HG02970 (cell line): Measurements from ENCODE around the gene BACH2.

Source experiments
- ATAC-seq: cut with Tn5 transposase; IDR thresholded peaks from one replicate; pipeline ENCODE4 v1.9.1; 2021; ENCODE audit warnings: mild to moderate bottlenecking, moderate library complexity, moderate number of reproducible peaks; ENCODE audit not compliant: unreplicated experiment, low FRiP score

The BACH2 gene

GRCh38 chr6:90303039-90303438, 6.4 kb upstream of the BACH2 start:
- no peak for ATAC-seq

GRCh38 chr6:90302320-90302719, 5.7 kb upstream of the BACH2 start:
- ATAC-seq = no peak

GRCh38 chr6:90301816-90302215, 5.2 kb upstream of the BACH2 start:
- no peak for ATAC-seq

GRCh38 chr6:90298459-90299053, 1.9 kb upstream of the BACH2 start:
- ATAC-seq = no peak

GRCh38 chr6:90297867-90298381, 1.3 kb upstream of the BACH2 start:
- ATAC-seq = no peak

GRCh38 chr6:90297115-90297866, 648 bp upstream of the BACH2 start:
- ATAC-seq = no peak

- ATAC-seq = peak; percentile 30
Measured at GRCh38 chr6:90295854-90296340, 746 bp downstream of the BACH2 start.

GRCh38 chr6:90294989-90295853, 1.4 kb downstream of the BACH2 start:
- ATAC-seq = no peak

GRCh38 chr6:90294614-90294988, 2.0 kb downstream of the BACH2 start:
- no peak for ATAC-seq

GRCh38 chr6:90294008-90294511, 2.6 kb downstream of the BACH2 start:
- ATAC-seq = no peak

GRCh38 chr6:90293319-90293953, 3.2 kb downstream of the BACH2 start:
- ATAC-seq = no peak

GRCh38 chr6:90291565-90291964, 5.1 kb downstream of the BACH2 start:
- no peak for ATAC-seq

GRCh38 chr6:90290811-90291420, 5.7 kb downstream of the BACH2 start:
- ATAC-seq = no peak

GRCh38 chr6:90289902-90290301, 6.7 kb downstream of the BACH2 start:
- ATAC-seq = no peak

GRCh38 chr6:90288404-90288803, 8.2 kb downstream of the BACH2 start:
- no peak for ATAC-seq

- no peak for ATAC-seq
Measured at GRCh38 chr6:90286884-90287488, 9.7 kb downstream of the BACH2 start.

GRCh38 chr6:90285611-90286381, 10.8 kb downstream of the BACH2 start:
- peak; percentile 76 for ATAC-seq

- peak; percentile 27 for ATAC-seq
Measured at GRCh38 chr6:90285042-90285481, 11.6 kb downstream of the BACH2 start.
